Superior temporal gyrus (tissue), 1 donor: ENCODE measurements around the gene USB1.

Experiments
- DNase-seq: peaks from one replicate; pipeline ENCODE4 v3.0.0-alpha.2; 2016; ENCODE audit errors: extremely low spot score

The USB1 gene

GRCh38 chr16:58034128-58034685 is 33.0 kb downstream of the USB1 start:
- DNase-seq: no peak

- no peak for DNase-seq
These were observed 33.6 kb downstream of the USB1 start for GRCh38 chr16:58034774-58035173.

- no peak for DNase-seq
These were observed 34.4 kb downstream of the USB1 start for GRCh38 chr16:58035356-58036170.

GRCh38 chr16:58036943-58037342 is 35.7 kb downstream of the USB1 start:
- DNase-seq: no peak

GRCh38 chr16:58037365-58038057 is 36.3 kb downstream of the USB1 start:
- no peak for DNase-seq

GRCh38 chr16:58038219-58038641 is 37.0 kb downstream of the USB1 start:
- DNase-seq: no peak

- no peak for DNase-seq
These were observed 38.8 kb downstream of the USB1 start for GRCh38 chr16:58039829-58040495.

- no peak for DNase-seq
These were observed 39.3 kb downstream of the USB1 start for GRCh38 chr16:58040496-58040846.

GRCh38 chr16:58040945-58041627 is 39.9 kb downstream of the USB1 start:
- DNase-seq: no peak

GRCh38 chr16:58041628-58041955 is 40.4 kb downstream of the USB1 start:
- no peak for DNase-seq

- DNase-seq: no peak
These were observed 41.0 kb downstream of the USB1 start for GRCh38 chr16:58042001-58042885.

- DNase-seq: no peak
These were observed 41.8 kb downstream of the USB1 start for GRCh38 chr16:58042886-58043515.

GRCh38 chr16:58043571-58044155 is 42.5 kb downstream of the USB1 start:
- no peak for DNase-seq

GRCh38 chr16:58044266-58045019 is 43.2 kb downstream of the USB1 start:
- no peak for DNase-seq

GRCh38 chr16:58045096-58045495 is 43.9 kb downstream of the USB1 start:
- no peak for DNase-seq

GRCh38 chr16:58046054-58046881 is 45.1 kb downstream of the USB1 start:
- no peak for DNase-seq

- DNase-seq: no peak
These were observed 45.7 kb downstream of the USB1 start for GRCh38 chr16:58046936-58047335.

GRCh38 chr16:58047557-58048348 is 46.5 kb downstream of the USB1 start:
- no peak for DNase-seq
